Brain microvascular endothelial cell (primary cell): Measurements from ENCODE around the gene TIGIT.

ENCODE experiments used
- DNase-seq: peaks from one replicate; pipeline ENCODE4 v3.0.0-alpha.2; 2020
- H3K27ac ChIP-seq: fragments of 250-450 bp; sonication (Bioruptor Pico); 2 replicates; pipeline ENCODE4 v1.5.1; 2020; ENCODE audit warnings: mild to moderate bottlenecking, moderate library complexity
- H3K27me3 ChIP-seq: fragments of 250-450 bp; sonication (Bioruptor Pico); replicated peaks from 2 replicates; pipeline ENCODE4 v1.5.1; 2020; ENCODE audit warnings: mild to moderate bottlenecking
- H3K36me3 ChIP-seq: fragments of 250-450 bp; sonication (Bioruptor Pico); replicated peaks from 2 replicates; pipeline ENCODE4 v1.5.1; 2020; ENCODE audit warnings: mild to moderate bottlenecking
- H3K4me3 ChIP-seq: 2 replicates; pipeline ENCODE4 v1.5.1; 2011; ENCODE audit warnings: low read depth, mild to moderate bottlenecking, control low read depth, low read length, moderate library complexity
- in situ Hi-C: cut with HindIII; loops from 2 replicates; pipeline ENCODE4 v1.10.0; 2017; ENCODE audit warnings: low sequenced_read_pairs, low pct_ligation_motif_present
- TF ChIP-seq, protein P1 (sequence below): IDR thresholded peaks from 2 replicates; pipeline ENCODE4 v1.5.1; 2011; ENCODE audit warnings: low read depth, mild to moderate bottlenecking, moderate library complexity, low read length, control low read depth, inconsistent platforms; ENCODE audit errors: missing control alignments

The TIGIT gene

DNA sequence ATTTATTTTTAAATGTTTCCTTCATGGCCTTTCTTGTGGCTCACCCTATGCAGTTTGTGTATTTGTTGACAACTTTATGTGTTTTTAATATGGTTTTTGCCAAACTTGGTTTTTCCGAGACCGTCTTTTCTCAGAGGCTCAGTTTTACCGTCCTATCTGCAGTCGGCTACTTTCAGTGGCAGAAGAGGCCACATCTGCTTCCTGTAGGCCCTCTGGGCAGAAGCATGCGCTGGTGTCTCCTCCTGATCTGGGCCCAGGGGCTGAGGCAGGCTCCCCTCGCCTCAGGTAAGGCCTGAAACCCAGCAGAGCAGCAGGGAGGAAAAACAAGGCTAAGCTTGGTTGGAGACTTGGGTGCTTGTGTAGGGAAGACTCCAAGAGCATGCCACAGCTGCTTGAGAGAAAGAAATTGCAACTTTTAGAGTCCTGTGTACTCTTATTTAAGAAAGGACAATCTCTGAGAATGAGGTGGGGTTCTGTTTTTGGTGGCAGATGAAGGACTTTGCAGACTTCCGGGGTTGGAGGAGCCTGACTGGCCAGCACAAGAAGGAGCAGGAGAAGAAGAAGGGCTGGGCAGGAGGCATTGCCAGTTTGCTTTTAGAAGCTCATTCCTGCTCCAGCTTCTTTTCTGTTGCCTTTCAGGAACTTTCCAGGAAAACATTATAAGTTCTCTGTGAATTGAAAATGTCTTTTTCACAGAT lies at the start of gene TIGIT:
Gene TIGIT, plus strand, starts transcription at position 191 of the 698 bp plus-strand sequence. Its CDS starts 34 bp downstream, at position 225.
- in situ Hi-C loops = no loop called here
- Histone ChIP-seq H3K36me3 (no peaks in the 10 kb centered on the region), H3K4me3 (no peak within 1 kb of the TSS), H3K27ac (no peak within 1 kb of the TSS), H3K27me3 (no peaks in the 10 kb centered on the region)
- TF ChIP-seq, protein P1, sequence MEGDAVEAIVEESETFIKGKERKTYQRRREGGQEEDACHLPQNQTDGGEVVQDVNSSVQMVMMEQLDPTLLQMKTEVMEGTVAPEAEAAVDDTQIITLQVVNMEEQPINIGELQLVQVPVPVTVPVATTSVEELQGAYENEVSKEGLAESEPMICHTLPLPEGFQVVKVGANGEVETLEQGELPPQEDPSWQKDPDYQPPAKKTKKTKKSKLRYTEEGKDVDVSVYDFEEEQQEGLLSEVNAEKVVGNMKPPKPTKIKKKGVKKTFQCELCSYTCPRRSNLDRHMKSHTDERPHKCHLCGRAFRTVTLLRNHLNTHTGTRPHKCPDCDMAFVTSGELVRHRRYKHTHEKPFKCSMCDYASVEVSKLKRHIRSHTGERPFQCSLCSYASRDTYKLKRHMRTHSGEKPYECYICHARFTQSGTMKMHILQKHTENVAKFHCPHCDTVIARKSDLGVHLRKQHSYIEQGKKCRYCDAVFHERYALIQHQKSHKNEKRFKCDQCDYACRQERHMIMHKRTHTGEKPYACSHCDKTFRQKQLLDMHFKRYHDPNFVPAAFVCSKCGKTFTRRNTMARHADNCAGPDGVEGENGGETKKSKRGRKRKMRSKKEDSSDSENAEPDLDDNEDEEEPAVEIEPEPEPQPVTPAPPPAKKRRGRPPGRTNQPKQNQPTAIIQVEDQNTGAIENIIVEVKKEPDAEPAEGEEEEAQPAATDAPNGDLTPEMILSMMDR = no peak
- no peak for DNase-seq

DNA sequence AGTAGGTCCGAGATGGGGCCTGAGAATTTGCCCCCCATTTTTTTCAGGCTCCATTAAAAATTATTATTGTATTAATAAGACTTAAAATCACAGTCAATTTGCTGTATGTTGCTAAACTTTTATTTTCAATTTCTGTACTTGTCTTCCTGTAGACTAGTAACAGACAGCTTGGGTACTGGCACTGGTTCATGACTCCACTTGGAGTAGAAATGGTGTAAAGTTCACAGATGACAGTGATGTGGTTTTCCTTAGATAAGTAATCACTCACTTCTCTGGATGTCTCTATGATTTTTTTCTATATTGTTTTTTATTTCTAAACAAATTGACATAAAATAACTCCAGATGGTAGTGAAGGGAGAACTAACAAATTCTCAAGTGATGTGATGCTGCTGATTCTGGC lies 40.9 kb upstream of the TIGIT start:
- in situ Hi-C loops = no loop called here
- H3K36me3 ChIP-seq = no peaks in the 10 kb centered on the region
- no peak overlapping the region for H3K27ac ChIP-seq
- H3K4me3 ChIP-seq = no peak overlapping the region
- no peaks in the 10 kb centered on the region for H3K27me3 ChIP-seq
- no peak for DNase-seq
- TF ChIP-seq, protein P1 = no peak

DNA sequence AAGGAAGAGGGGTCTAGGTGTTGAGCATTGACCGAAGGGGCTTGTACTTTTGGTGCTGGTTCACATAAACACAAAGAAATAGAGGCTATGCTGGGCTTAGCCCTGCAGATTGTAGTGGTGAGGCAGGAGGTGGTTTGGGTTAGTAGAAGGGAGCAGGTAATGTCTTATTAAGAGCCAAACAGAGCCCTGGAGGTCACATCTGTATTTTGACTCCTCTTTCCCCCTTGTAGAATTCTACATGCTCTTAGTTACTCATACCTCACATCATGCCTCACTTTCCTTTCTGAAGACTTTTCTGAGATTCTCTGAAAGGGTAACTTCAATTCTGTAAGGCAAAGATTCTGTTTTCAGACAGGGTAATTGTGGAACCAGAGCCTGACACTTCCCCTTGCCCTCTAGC lies 40.3 kb upstream of the TIGIT start:
- TF ChIP-seq, protein P1 = no peak
- no peak for DNase-seq
- Histone ChIP-seq H3K4me3 (no peak overlapping the region), H3K36me3 (no peaks in the 10 kb centered on the region), H3K27ac (no peak overlapping the region), H3K27me3 (no peaks in the 10 kb centered on the region)
- in situ Hi-C loops = no loop called here

- in situ Hi-C loops = no loop called here
- H3K27me3 ChIP-seq = no peaks in the 10 kb centered on the region
- DNase-seq = no peak
- H3K4me3 ChIP-seq = no peak overlapping the region
- no peaks in the 10 kb centered on the region for H3K36me3 ChIP-seq
- TF ChIP-seq, protein P1 = no peak
- no peak overlapping the region for H3K27ac ChIP-seq
Measured at GRCh38 chr3:114259566-114259965, 34.3 kb upstream of the TIGIT start.

DNA sequence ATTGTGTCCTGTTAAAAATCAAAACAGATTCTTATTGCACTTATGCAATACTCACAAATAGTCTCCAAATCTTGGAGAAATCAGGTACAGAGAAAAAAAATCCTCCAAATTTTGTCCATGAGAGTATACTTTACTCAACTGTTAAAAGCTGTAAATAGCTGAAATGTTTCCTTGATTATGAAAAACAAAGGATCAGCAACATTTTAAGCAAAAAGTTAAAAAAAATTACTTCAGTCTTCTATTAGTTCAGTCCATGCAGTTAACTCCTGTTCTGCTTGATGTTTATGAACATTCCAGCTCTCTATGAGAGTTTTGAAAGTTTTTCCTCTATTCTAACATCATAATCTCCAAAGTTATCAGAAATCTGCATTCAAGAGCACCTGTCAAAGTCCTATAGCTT lies 33.7 kb upstream of the TIGIT start:
- Histone ChIP-seq H3K4me3 (no peak overlapping the region), H3K27ac (no peak overlapping the region), H3K27me3 (no peaks in the 10 kb centered on the region), H3K36me3 (no peaks in the 10 kb centered on the region)
- DNase-seq = no peak
- TF ChIP-seq, protein P1 = no peak
- in situ Hi-C loops = no loop called here

GRCh38 chr3:114270019-114270418 lies 23.8 kb upstream of the TIGIT start:
- no peaks in the 10 kb centered on the region for H3K27me3 ChIP-seq
- no peak overlapping the region for H3K4me3 ChIP-seq
- H3K36me3 ChIP-seq = no peaks in the 10 kb centered on the region
- no peak overlapping the region for H3K27ac ChIP-seq
- TF ChIP-seq, protein P1 = no peak
- DNase-seq = no peak
- in situ Hi-C loops = no loop called here
